ENCODE results near the gene JAG1. TPM values are rescaled to one million over a fixed set of nuclear protein-coding genes. Genes with fewer than 3 reads are reported as not detected.

Gene JAG1
- polyA plus RNA-seq, 1 donor (not counting 4 experiments of a cell fraction or from before 2014, with no cell fraction given): 84.2 TPM

- FAIRE-seq (no peak), DNase-seq (ENCODE audit: low read depth, low spot score) (no peak)
- dilution Hi-C loops (cut with MboI; ENCODE audit: extremely low pct_ligation_motif_present, low sequenced_read_pairs): no loop called here
- Histone ChIP-seq H3K9ac (ENCODE audit: control insufficient read depth, extremely low read depth, insufficient read depth, low read length) (no peak overlapping the region), H4K20me1 (ENCODE audit: control insufficient read depth, extremely low read depth, insufficient read depth, low read length) (peaks cover 25% of the 10 kb centered on the region), H3K36me3 (ENCODE audit: control insufficient read depth in 2 of 2, extremely low read depth in 1 of 2, insufficient read depth in 2 of 2, low read length in 2 of 2) (peaks cover 59 to 89% of the 10 kb centered on the region in 2 experiments), H3K79me2 (ENCODE audit: control insufficient read depth, insufficient read depth, low read length) (peaks cover 63% of the 10 kb centered on the region), H3K27ac (ENCODE audit: control insufficient read depth, insufficient read depth, low read length) (no peak overlapping the region), H3K9me1 (ENCODE audit: control insufficient read depth, extremely low read depth, insufficient read depth, low read length) (peaks cover 3% of the 10 kb centered on the region), H3K9me3 (ENCODE audit: control insufficient read depth, low read depth, low read length) (no peaks in the 10 kb centered on the region), H3K4me1 (ENCODE audit: control insufficient read depth, extremely low read depth, insufficient read depth, low read length) (peaks cover 58% of the 10 kb centered on the region), H3K27me3 (ENCODE audit: control insufficient read depth, extremely low read depth, insufficient read depth, low read length) (no peaks in the 10 kb centered on the region), H3K4me2 (ENCODE audit: control insufficient read depth, extremely low read depth, insufficient read depth, low read depth, low read length) (no peak overlapping the region), H3K4me3 (ENCODE audit: control insufficient read depth in 2 of 3, extremely low read depth in 1 of 3, insufficient read depth in 2 of 3, low read depth in 1 of 3, low read length in 3 of 3) (no peak overlapping the region), H2AFZ (ENCODE audit: control insufficient read depth, low read length) (no peak overlapping the region)
- TF ChIP-seq, protein P1, sequence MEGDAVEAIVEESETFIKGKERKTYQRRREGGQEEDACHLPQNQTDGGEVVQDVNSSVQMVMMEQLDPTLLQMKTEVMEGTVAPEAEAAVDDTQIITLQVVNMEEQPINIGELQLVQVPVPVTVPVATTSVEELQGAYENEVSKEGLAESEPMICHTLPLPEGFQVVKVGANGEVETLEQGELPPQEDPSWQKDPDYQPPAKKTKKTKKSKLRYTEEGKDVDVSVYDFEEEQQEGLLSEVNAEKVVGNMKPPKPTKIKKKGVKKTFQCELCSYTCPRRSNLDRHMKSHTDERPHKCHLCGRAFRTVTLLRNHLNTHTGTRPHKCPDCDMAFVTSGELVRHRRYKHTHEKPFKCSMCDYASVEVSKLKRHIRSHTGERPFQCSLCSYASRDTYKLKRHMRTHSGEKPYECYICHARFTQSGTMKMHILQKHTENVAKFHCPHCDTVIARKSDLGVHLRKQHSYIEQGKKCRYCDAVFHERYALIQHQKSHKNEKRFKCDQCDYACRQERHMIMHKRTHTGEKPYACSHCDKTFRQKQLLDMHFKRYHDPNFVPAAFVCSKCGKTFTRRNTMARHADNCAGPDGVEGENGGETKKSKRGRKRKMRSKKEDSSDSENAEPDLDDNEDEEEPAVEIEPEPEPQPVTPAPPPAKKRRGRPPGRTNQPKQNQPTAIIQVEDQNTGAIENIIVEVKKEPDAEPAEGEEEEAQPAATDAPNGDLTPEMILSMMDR (optimal IDR thresholded peaks at IDR 0.05 in 1 of 3, IDR thresholded peaks at IDR 0.05 in 1 of 3, conservative IDR thresholded peaks at IDR 0.05 in 1 of 3; ENCODE audit: extremely low read depth in 1 of 3, insufficient read depth in 2 of 3, low read length in 3 of 3): no peak
- TF ChIP-seq EZH2 (IDR thresholded peaks at IDR 0.05; ENCODE audit: low read length): no peak
Observed at GRCh38 chr20:10641893-10642292, 31.9 kb downstream of the JAG1 start.

- peaks cover 59% of the 10 kb centered on the region for H3K79me2 ChIP-seq (ENCODE audit: control insufficient read depth, insufficient read depth, low read length)
- TF ChIP-seq, protein P1 (optimal IDR thresholded peaks at IDR 0.05 in 1 of 3, IDR thresholded peaks at IDR 0.05 in 1 of 3, conservative IDR thresholded peaks at IDR 0.05 in 1 of 3; ENCODE audit: extremely low read depth in 1 of 3, insufficient read depth in 2 of 3, low read length in 3 of 3): no peak
- TF ChIP-seq EZH2 (IDR thresholded peaks at IDR 0.05; ENCODE audit: low read length): no peak
- no peak overlapping the region for H3K27ac ChIP-seq (ENCODE audit: control insufficient read depth, insufficient read depth, low read length)
- H3K9me1 ChIP-seq (ENCODE audit: control insufficient read depth, extremely low read depth, insufficient read depth, low read length): peaks cover 3% of the 10 kb centered on the region
- peaks cover 58 to 85% of the 10 kb centered on the region in 2 experiments for H3K36me3 ChIP-seq (ENCODE audit: control insufficient read depth in 2 of 2, extremely low read depth in 1 of 2, insufficient read depth in 2 of 2, low read length in 2 of 2)
- dilution Hi-C loops (cut with MboI; ENCODE audit: extremely low pct_ligation_motif_present, low sequenced_read_pairs): no loop called here
- peaks cover 62% of the 10 kb centered on the region for H3K4me1 ChIP-seq (ENCODE audit: control insufficient read depth, extremely low read depth, insufficient read depth, low read length)
- H3K9ac ChIP-seq (ENCODE audit: control insufficient read depth, extremely low read depth, insufficient read depth, low read length): no peak overlapping the region
- H3K4me2 ChIP-seq (ENCODE audit: control insufficient read depth, extremely low read depth, insufficient read depth, low read depth, low read length): no peak overlapping the region
- H2AFZ ChIP-seq (ENCODE audit: control insufficient read depth, low read length): no peak overlapping the region
- no peak for FAIRE-seq
- no peaks in the 10 kb centered on the region for H3K9me3 ChIP-seq (ENCODE audit: control insufficient read depth, low read depth, low read length)
- no peak for DNase-seq (ENCODE audit: low read depth, low spot score)
- H4K20me1 ChIP-seq (ENCODE audit: control insufficient read depth, extremely low read depth, insufficient read depth, low read length): peaks cover 22% of the 10 kb centered on the region
- H3K4me3 ChIP-seq (ENCODE audit: control insufficient read depth in 2 of 3, extremely low read depth in 1 of 3, insufficient read depth in 2 of 3, low read depth in 1 of 3, low read length in 3 of 3): no peak overlapping the region
- H3K27me3 ChIP-seq (ENCODE audit: control insufficient read depth, extremely low read depth, insufficient read depth, low read length): no peaks in the 10 kb centered on the region
Observed at GRCh38 chr20:10641467-10641866, 32.3 kb downstream of the JAG1 start.
